Measurements from ENCODE around the gene SUMO4.

- TF ChIP-seq EZH2 (IDR thresholded peaks at IDR 0.05; ENCODE audit: borderline replicate concordance, low read length) (no peak), CTCF (conservative IDR thresholded peaks at IDR 0.05 in 1 of 2, IDR thresholded peaks at IDR 0.05 in 1 of 2; ENCODE audit: extremely low read depth in 1 of 2, insufficient read depth in 1 of 2, low read depth in 1 of 2, low read length in 2 of 2) (peak; percentile 82 to 89)
Observed at GRCh38 chr6:149431905-149432775, 32.1 kb downstream of the SUMO4 start.

Data from mammary epithelial cell (primary cell).